Myocyte (in vitro differentiated cells): ENCODE measurements around the gene NRARP. TPM values are rescaled to one million over a fixed set of nuclear protein-coding genes. Genes with fewer than 3 reads are reported as not detected.
A peak's percentile ranks its signal among the peaks of the same experiment; 100 is the strongest.

Source experiments
- DNase-seq: peaks from one replicate; pipeline ENCODE4 v3.0.0-alpha.2; 2012; ENCODE audit warnings: low read depth
- total RNA-seq: library from RNA; depleted of rRNA; stranded (reverse); fragments of >200 nt; gene quantifications from 2 replicates; pipeline ENCODE4 v1.2.3, GENCODE V29; 2014

The NRARP gene
- total RNA-seq, 1 donor from 2014 or later, result 1.2 TPM

- DNase-seq, result no peak
Measured at GRCh38 chr9:137311986-137312851, 10.1 kb upstream of the NRARP start.

- DNase-seq, result peak; percentile 18
Measured at GRCh38 chr9:137311171-137311985, 9.3 kb upstream of the NRARP start.

- DNase-seq, result no peak
Measured at GRCh38 chr9:137310189-137311052, 8.3 kb upstream of the NRARP start.

GRCh38 chr9:137309368-137310188, 7.5 kb upstream of the NRARP start:
- DNase-seq, result no peak

- no peak for DNase-seq
Measured at GRCh38 chr9:137308057-137308619, 6.1 kb upstream of the NRARP start.

GRCh38 chr9:137307255-137308056, 5.4 kb upstream of the NRARP start:
- no peak for DNase-seq

GRCh38 chr9:137306850-137307254, 4.8 kb upstream of the NRARP start:
- DNase-seq, result no peak

- DNase-seq, result no peak
Measured at GRCh38 chr9:137306066-137306849, 4.2 kb upstream of the NRARP start.

- no peak for DNase-seq
Measured at GRCh38 chr9:137305798-137306065, 3.7 kb upstream of the NRARP start.

- DNase-seq, result peak; percentile 17
Measured at GRCh38 chr9:137305060-137305797, 3.2 kb upstream of the NRARP start.

GRCh38 chr9:137304383-137305059, 2.5 kb upstream of the NRARP start:
- no peak for DNase-seq

- DNase-seq, result no peak
Measured at GRCh38 chr9:137303893-137304382, 1.9 kb upstream of the NRARP start.

GRCh38 chr9:137303151-137303892, 1.3 kb upstream of the NRARP start:
- no peak for DNase-seq

GRCh38 chr9:137302449-137303150, 529 bp upstream of the NRARP start:
- DNase-seq, result no peak

GRCh38 chr9:137301081-137301947, 757 bp downstream of the NRARP start:
- peak; percentile 47 for DNase-seq
